Measurements from ENCODE around the gene MFGE8. TPM values are rescaled to one million over a fixed set of nuclear protein-coding genes. Genes with fewer than 3 reads are reported as not detected.

MFGE8 gene
- total and polyA plus RNA-seq, 9 of the 15 experiments (the other 6 are each of a cell fraction or from before 2014, with no cell fraction given), result 2.3 to 142 (median 62.3) TPM

- ChIA-PET CTCF (ENCODE audit: low intra/inter-chr PET ratio) (no interaction called here), POLR2A (interaction anchor here (0.6 to 0.8 kb wide), 2 partner anchors 16 to 976 kb away, joined by 3 read pairs; partner anchors contain the start of gene AP3S2)
- TF ChIP-seq AFF1 (IDR thresholded peaks at IDR 0.05; ENCODE audit: low read depth in 1 of 2, partially characterized antibody in 2 of 2) (no peak), FOXA3 (CRISPR knock-in tag; conservative IDR thresholded peaks at IDR 0.05 in 1 of 2, IDR thresholded peaks at IDR 0.05 in 1 of 2) (no peak), E4F1 (CRISPR knock-in tag; IDR thresholded peaks at IDR 0.05; ENCODE audit: borderline replicate concordance) (no peak), KLF10 (CRISPR knock-in tag; IDR thresholded peaks at IDR 0.05) (no peak), CTCF (IDR thresholded peaks at IDR 0.05 in 2 of 3, conservative IDR thresholded peaks at IDR 0.05 in 1 of 3; ENCODE audit: insufficient read depth in 2 of 3, low read depth in 1 of 3, low read length in 3 of 3) (no peak), XRCC4 (IDR thresholded peaks at IDR 0.05; ENCODE audit: extremely low read depth, insufficient read depth, insufficient read length) (no peak), RAD21 (CRISPR knock-in tag; conservative IDR thresholded peaks at IDR 0.05 in 1 of 2, IDR thresholded peaks at IDR 0.05 in 1 of 2) (no peak), POU5F1 (IDR thresholded peaks at IDR 0.05; ENCODE audit: borderline replicate concordance, low read depth, low read length, partially characterized antibody) (no peak), CREB1 (IDR thresholded peaks at IDR 0.05) (no peak), CREB1 (CRISPR knock-in tag; IDR thresholded peaks at IDR 0.05) (no peak), EZH2 (IDR thresholded peaks at IDR 0.05; ENCODE audit: borderline replicate concordance, low read depth, low read length) (no peak), USF1 (CRISPR knock-in tag; IDR thresholded peaks at IDR 0.05) (no peak)
Measured at GRCh38 chr15:88917760-88918159, 4.6 kb upstream of the MFGE8 start.

More at GRCh38 chr15:88917760-88918159, 4.6 kb upstream of the MFGE8 start:
- H3K27ac ChIP-seq (ENCODE audit: extremely low read depth, low read depth, low read length), result peak overlapping the region; percentile 73
- peak overlapping the region; percentile 33 to 72; a peak in 2 of 4 replicates for H3K9ac ChIP-seq (ENCODE audit: insufficient read depth in 1 of 2, low read depth in 2 of 2, low read length in 2 of 2)
- no peaks in the 10 kb centered on the region for H3K36me3 ChIP-seq (ENCODE audit: control insufficient read depth, insufficient read depth, low read length)
- H3K9me3 ChIP-seq (replicated peaks; ENCODE audit: control insufficient read depth, insufficient read depth, low read depth, low read length), result no peaks in the 10 kb centered on the region; the same call in 1 of the 2 replicates
- no peak overlapping the region for H3K4me3 ChIP-seq
- H4K20me1 ChIP-seq (replicated peaks; ENCODE audit: control insufficient read depth, insufficient read depth, low read length), result no peaks in the 10 kb centered on the region
- H3K27me3 ChIP-seq (ENCODE audit: control insufficient read depth in 2 of 2, insufficient read depth in 2 of 2, low read length in 2 of 2), result no peaks in the 10 kb centered on the region
- peaks cover 22 to 27% of the 10 kb centered on the region in 2 experiments for H3K4me1 ChIP-seq (replicated peaks in 1 of 2; ENCODE audit: control insufficient read depth in 2 of 2, insufficient read depth in 2 of 2, low read length in 2 of 2)
- FAIRE-seq (peak; percentile 48), ATAC-seq (no peak), DNase-seq (ENCODE audit: extremely low read depth in 1 of 4, low spot score in 3 of 4) (peak in 1 of 4 experiments; percentile 52)
- H3K79me2 ChIP-seq (ENCODE audit: control insufficient read depth, insufficient read depth, low read length), result peaks cover 2% of the 10 kb centered on the region
- 26% methylated on average over 5 of the region's 5 CpGs for WGBS (ENCODE audit: insufficient coverage, low coverage, missing lambda C conversion rate)
- H3K4me2 ChIP-seq (ENCODE audit: insufficient read depth, low read length), result peak overlapping the region; percentile 48; the same call in 1 of the 2 replicates
- in situ Hi-C loops (cut with MboI), result no loop called here
- BruUV-seq (replicated peaks), result no TSS peak
- peak overlapping the region; percentile 74 for H2AFZ ChIP-seq (ENCODE audit: low read depth, low read length)
- no peaks in the 10 kb centered on the region for H3K9me1 ChIP-seq (ENCODE audit: control insufficient read depth, insufficient read depth, low read length)
- intact Hi-C loops (cut with micrococcal nuclease), result no loop called here

All from K562 (cell line).